Measurements from ENCODE around the gene MDFI. TPM values are rescaled to one million over a fixed set of nuclear protein-coding genes. Genes with fewer than 3 reads are reported as not detected.

MDFI gene
- total RNA-seq, 2 donors from 2014 or later: 4.9 to 6.7 TPM

- no peak for ATAC-seq
- TF ChIP-seq POLR2A (IDR thresholded peaks at IDR 0.05) (no peak), CTCF (IDR thresholded peaks at IDR 0.05) (no peak)
- intact Hi-C loops (cut with DNase I): no loop called here
- H3K9me3 ChIP-seq: no peaks in the 10 kb centered on the region
- no peak overlapping the region for H3K4me3 ChIP-seq
- no peak for DNase-seq
- H3K4me1 ChIP-seq: peaks cover 17% of the 10 kb centered on the region
- no peak overlapping the region for H3K27ac ChIP-seq
- 55 to 88% methylated on average over 2 of the region's 2 CpGs for WGBS, 2 donors
- H3K27me3 ChIP-seq: peaks cover 0 to 15% of the 10 kb centered on the region in 2 donors
- H3K36me3 ChIP-seq (replicated peaks in 1 of 2; ENCODE audit: insufficient read depth in 1 of 2, low read depth in 2 of 2): no peaks in the 10 kb centered on the region
These were observed 5.1 kb upstream of the MDFI start for GRCh38 chr6:41633056-41633634.

GRCh38 chr6:41634657-41635056 lies 3.6 kb upstream of the MDFI start:
- Histone ChIP-seq H3K36me3 (replicated peaks in 1 of 2; ENCODE audit: insufficient read depth in 1 of 2, low read depth in 2 of 2) (no peaks in the 10 kb centered on the region), H3K27me3 (peaks cover 0 to 25% of the 10 kb centered on the region in 2 donors), H3K4me3 (no peak overlapping the region), H3K4me1 (peaks cover 25% of the 10 kb centered on the region), H3K27ac (no peak overlapping the region), H3K9me3 (no peaks in the 10 kb centered on the region)
- DNase-seq (no peak), ATAC-seq (no peak)
- intact Hi-C loops (cut with DNase I): no loop called here
- WGBS, 2 donors: 68 to 78% methylated on average over 4 of the region's 4 CpGs
- TF ChIP-seq CTCF (IDR thresholded peaks at IDR 0.05) (no peak), POLR2A (IDR thresholded peaks at IDR 0.05) (no peak)

GRCh38 chr6:41635365-41635764 lies 2.9 kb upstream of the MDFI start:
- intact Hi-C loops (cut with DNase I): no loop called here
- peaks cover 0 to 25% of the 10 kb centered on the region in 2 donors for H3K27me3 ChIP-seq
- no peak for DNase-seq
- no peak overlapping the region for H3K27ac ChIP-seq
- 77 to 83% methylated on average over 6 of the region's 6 CpGs for WGBS, 2 donors
- ATAC-seq: no peak
- H3K4me1 ChIP-seq: peaks cover 25% of the 10 kb centered on the region
- TF ChIP-seq POLR2A (IDR thresholded peaks at IDR 0.05): no peak
- no peak for TF ChIP-seq CTCF (IDR thresholded peaks at IDR 0.05)
- no peak overlapping the region for H3K4me3 ChIP-seq
- no peaks in the 10 kb centered on the region for H3K36me3 ChIP-seq (replicated peaks in 1 of 2; ENCODE audit: insufficient read depth in 1 of 2, low read depth in 2 of 2)
- no peaks in the 10 kb centered on the region for H3K9me3 ChIP-seq

- H3K9me3 ChIP-seq: no peaks in the 10 kb centered on the region
- 11 to 20% methylated on average over 10 to 30 of the region's 31 CpGs for WGBS, 2 donors
- ATAC-seq (peak; percentile 76), DNase-seq (peak; percentile 61 to 83 (median 66))
- peaks cover 25% of the 10 kb centered on the region for H3K4me1 ChIP-seq
- TF ChIP-seq POLR2A (IDR thresholded peaks at IDR 0.05) (peak in 1 of 3 donors; percentile 18), CTCF (IDR thresholded peaks at IDR 0.05) (no peak)
- no peak overlapping the region for H3K27ac ChIP-seq
- intact Hi-C loops (cut with DNase I): no loop called here
- H3K4me3 ChIP-seq: no peak overlapping the region
- H3K36me3 ChIP-seq (replicated peaks in 1 of 2; ENCODE audit: insufficient read depth in 1 of 2, low read depth in 2 of 2): no peaks in the 10 kb centered on the region
- H3K27me3 ChIP-seq: peaks cover 0 to 25% of the 10 kb centered on the region in 2 donors
These were observed 1.5 kb upstream of the MDFI start for GRCh38 chr6:41636833-41637193.

Measured in body of pancreas (tissue), 4 donors.